Retinal pigment epithelial cell (primary cell): Measurements from ENCODE around the gene LCN6.

Source experiments
- DNase-seq: peaks from one replicate; pipeline ENCODE4 v3.0.0-alpha.2; 2010; ENCODE audit warnings: low read depth
- H3K4me3 ChIP-seq: 2 replicates; pipeline ENCODE4 v1.5.1; 2011; ENCODE audit warnings: mild to moderate bottlenecking, low read length, control low read depth, moderate library complexity
- TF ChIP-seq, protein P1 (sequence below): conservative IDR thresholded peaks from 2 replicates; pipeline ENCODE4 v1.5.1; 2011; ENCODE audit warnings: low read depth, low read length, control low read depth, inconsistent platforms

Gene LCN6

DNA sequence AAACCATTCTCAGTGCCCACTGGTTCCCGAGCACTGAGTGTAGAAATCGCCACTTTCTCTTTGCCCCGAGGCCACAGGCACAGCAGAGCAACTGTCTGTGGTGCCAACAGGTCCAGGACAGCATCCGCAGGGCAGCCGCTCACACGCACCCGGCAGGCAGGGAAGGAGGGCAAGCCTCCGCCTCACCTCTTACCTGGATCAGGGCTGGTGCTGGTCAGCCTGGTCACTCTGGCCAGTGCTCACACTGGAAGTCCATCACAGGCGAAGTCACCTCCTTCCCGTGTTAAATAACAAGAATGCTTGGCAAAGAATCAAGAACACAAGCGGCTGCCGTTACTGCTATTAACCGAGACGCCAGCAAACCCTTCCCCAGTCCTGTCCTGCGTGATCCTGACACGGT is 22.2 kb downstream of the LCN6 start:
- DNase-seq, result no peak
- TF ChIP-seq, protein P1, sequence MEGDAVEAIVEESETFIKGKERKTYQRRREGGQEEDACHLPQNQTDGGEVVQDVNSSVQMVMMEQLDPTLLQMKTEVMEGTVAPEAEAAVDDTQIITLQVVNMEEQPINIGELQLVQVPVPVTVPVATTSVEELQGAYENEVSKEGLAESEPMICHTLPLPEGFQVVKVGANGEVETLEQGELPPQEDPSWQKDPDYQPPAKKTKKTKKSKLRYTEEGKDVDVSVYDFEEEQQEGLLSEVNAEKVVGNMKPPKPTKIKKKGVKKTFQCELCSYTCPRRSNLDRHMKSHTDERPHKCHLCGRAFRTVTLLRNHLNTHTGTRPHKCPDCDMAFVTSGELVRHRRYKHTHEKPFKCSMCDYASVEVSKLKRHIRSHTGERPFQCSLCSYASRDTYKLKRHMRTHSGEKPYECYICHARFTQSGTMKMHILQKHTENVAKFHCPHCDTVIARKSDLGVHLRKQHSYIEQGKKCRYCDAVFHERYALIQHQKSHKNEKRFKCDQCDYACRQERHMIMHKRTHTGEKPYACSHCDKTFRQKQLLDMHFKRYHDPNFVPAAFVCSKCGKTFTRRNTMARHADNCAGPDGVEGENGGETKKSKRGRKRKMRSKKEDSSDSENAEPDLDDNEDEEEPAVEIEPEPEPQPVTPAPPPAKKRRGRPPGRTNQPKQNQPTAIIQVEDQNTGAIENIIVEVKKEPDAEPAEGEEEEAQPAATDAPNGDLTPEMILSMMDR, result no peak
- peak overlapping the region; percentile 97 for H3K4me3 ChIP-seq

DNA sequence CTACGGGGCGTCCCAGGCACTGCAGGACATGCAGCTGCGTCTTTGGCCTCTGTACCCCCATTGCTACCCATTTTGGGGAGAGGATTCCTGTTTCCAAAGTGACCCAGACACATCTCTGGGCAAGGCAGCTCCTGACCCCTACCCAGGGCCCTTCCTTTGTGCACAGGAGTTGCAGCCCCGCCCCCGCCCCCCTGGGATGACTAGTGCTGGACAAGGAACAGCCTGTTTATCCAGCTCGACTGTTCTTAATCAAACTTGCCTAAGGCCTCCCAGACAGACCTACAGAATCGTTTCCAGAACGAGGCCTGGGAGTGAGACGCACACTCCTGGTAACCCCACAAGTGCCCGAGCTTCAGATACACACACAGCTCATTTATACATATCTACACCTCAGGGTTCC is 22.7 kb downstream of the LCN6 start:
- no peak for DNase-seq
- peak overlapping the region; percentile 97 for H3K4me3 ChIP-seq
- TF ChIP-seq, protein P1, result no peak

DNA sequence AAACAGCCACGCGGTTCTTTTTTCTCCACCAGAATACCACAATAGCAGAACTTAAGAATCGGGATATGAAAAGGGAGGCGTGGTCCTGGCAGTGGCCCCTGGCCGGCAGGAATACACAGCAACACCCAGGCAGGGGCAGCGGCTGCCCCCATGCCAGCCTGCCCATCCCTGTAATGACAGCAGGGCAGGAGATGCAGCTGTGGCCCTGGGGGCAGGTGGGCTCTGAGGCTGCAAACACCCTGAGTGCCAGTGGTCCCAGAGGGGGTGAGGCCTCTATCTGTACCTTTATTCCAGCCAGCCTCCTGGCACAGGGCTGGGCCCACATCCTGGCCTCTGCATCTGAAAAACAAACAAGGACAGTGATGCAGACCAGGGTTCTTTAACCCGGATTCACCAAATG is 23.6 kb downstream of the LCN6 start:
- no peak overlapping the region for H3K4me3 ChIP-seq
- TF ChIP-seq, protein P1, result no peak
- no peak for DNase-seq

DNA sequence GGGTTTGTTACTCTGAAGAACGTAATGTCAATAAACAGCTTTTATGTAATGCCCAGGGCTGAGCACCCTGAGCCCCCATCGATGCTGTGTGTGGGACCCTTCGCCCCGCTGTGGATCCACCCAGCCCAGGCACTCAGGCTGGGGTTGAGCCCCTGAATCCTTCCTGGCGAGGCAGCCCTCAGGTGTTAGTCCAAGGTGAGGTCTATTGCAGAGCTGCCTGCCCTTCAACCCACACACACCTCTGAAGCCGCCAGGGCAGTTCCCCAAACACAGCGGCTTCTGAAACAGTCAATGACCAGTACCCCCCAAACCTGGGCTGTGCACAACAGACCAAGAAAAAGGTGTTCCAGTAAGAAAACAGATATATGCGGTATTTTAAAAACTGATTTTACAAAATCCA is 24.3 kb downstream of the LCN6 start:
- TF ChIP-seq, protein P1, result no peak
- no peak overlapping the region for H3K4me3 ChIP-seq
- DNase-seq, result no peak

DNA sequence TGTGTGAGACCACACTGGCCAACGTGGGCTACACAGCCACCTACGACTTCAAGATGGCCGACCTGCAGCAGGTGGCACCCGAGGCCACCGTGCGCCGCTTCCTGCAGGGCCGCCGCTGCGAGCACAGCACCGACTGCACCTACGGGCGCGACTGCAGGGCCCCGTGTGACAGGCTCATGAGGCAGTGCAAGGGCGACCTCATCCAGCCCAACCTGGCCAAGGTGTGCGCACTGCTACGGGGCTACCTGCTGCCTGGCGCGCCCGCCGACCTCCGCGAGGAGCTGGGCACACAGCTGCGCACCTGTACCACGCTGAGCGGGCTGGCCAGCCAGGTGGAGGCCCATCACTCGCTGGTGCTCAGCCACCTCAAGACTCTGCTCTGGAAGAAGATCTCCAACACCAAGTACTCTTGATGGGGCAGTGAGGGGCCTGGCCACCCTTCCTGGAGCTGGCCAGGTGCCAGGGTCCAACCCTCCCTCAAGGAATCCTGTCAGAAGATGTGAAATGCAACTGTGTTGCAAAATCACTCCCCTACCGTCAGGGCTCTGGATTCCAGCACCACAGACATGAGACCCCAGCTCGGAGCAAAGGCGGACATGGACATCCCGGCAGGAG is 24.9 kb downstream of the LCN6 start:
- H3K4me3 ChIP-seq, result no peak overlapping the region
- DNase-seq, result no peak
- TF ChIP-seq, protein P1, result no peak

DNA sequence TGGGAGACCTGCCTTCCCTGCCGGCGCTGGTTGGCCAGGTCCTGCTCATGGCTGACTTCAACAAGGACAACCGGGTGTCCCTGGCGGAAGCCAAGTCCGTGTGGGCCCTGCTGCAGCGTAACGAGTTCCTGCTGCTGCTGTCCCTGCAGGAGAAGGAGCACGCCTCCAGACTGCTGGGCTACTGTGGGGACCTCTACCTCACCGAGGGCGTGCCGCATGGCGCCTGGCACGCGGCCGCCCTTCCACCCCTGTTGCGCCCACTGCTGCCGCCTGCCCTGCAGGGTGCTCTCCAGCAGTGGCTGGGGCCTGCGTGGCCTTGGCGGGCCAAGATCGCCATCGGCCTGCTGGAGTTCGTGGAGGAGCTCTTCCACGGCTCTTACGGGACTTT is 25.4 kb downstream of the LCN6 start:
- no peak overlapping the region for H3K4me3 ChIP-seq
- TF ChIP-seq, protein P1, result no peak
- DNase-seq, result no peak

DNA sequence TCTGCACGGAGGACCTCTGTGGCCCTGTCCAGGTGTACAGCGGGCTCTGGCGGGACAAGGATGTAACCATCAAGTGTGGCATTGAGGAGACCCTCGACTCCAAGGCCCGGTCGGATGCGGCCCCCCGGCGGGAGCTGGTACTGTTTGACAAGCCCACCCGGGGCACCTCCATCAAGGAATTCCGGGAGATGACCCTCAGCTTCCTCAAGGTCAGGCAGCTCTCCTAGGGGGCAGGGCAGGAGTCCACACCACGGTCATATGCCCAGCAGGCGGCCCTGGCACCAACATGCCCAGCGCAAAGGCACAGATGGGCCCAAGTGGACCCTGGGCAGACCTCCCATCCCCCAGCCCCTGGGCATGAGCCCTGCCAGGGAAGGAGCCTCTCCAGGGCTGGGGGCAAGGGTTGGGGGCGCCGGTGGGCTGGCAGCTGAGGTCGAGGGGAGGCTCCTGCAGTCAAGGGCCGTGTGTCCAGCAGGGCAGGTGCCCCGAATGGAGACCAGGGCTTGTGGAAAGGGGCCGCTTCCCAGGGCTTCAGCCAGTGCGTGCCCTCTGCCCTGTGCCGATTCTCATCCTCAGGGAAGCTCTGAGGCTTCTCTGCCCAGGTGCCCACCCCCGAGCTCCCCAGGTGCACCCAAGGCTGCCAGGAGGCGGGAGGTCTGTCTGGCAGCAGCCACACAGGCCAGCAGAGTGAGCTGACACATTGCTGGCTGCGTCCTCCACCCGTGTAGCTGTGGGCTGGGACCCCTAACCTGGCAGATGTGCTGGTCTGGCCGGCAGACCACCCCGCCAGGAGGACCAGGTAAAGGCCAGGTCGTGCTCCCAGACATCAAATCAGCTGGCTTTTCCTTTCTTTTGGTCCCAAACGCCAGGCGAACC is 26.0 kb downstream of the LCN6 start:
- TF ChIP-seq, protein P1, result no peak
- DNase-seq, result no peak
- H3K4me3 ChIP-seq, result no peak overlapping the region
